DMS153 (cell line): Measurements from ENCODE around the gene MOAP1.
A peak's percentile ranks its signal among the peaks of the same experiment; 100 is the strongest.
"Not testable (repeated sequence)": the region's sequence is repeated elsewhere in the genome, so short reads cannot be mapped to it uniquely, and the experiment has no call there.

Experiments
- DNase-seq: peaks from one replicate; lab custom pipeline; 2025; lab: John Stamatoyannopoulos, UW

MOAP1 gene

DNA sequence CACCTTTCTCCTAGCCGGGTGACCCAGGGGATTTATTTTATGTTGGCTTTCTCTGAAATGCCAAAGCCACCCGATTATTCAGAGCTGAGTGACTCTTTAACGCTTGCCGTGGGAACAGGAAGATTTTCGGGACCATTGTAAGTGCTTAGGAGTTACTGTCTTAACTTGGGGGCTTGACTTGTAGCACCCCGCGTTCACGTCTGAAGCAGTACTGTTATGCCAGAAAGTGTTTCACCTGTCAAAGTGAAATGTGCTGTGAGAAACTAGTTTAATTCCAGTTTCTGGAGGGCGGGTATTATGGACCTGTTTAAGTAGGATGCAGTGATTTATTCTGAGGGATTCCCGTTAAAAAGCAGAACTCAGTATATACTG lies 638 bp upstream of the MOAP1 start:
- no peak for DNase-seq

DNA sequence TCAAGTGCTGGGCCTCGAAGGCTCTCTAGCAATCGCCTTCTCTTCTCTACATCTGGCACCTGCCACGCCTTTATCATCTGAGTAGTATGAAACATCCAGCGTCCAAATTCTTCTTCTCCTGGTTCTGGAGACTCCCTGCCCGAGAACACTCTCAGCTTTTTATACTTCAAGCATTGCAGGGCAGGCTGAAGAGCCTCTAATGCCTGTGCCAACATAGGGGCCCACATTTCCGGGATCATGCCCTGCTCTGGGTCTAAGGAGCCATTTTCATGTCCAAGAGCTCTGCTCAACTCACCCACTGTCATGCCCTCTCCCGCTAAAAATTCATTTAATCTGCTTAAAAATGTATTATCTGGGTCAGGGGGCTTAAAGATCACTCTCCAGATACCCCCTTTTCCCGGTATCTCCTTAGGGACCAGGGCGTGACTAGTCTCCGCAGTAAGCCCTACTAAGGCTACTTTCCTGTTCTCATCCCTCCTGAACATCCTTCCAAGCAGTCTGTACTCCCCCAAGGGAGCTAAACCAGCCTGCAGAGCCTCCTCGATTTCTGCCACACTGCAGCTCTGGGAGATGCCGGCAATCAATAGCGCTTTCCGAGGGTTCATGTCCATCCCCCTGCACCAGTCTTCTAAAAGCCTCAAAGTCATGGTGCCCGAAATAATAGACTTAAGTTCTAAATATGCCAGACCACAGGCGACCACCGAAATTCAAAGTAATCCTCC lies 940 bp downstream of the MOAP1 start:
- DNase-seq, result no peak

- DNase-seq, result no peak
Measured at GRCh38 chr14:93175492-93175891, 9.2 kb downstream of the MOAP1 start.

- not testable (repeated sequence) for DNase-seq
Measured at GRCh38 chr14:93174731-93175130, 10.0 kb downstream of the MOAP1 start.

- DNase-seq, result no peak
Measured at GRCh38 chr14:93173943-93174395, 10.7 kb downstream of the MOAP1 start.

DNA sequence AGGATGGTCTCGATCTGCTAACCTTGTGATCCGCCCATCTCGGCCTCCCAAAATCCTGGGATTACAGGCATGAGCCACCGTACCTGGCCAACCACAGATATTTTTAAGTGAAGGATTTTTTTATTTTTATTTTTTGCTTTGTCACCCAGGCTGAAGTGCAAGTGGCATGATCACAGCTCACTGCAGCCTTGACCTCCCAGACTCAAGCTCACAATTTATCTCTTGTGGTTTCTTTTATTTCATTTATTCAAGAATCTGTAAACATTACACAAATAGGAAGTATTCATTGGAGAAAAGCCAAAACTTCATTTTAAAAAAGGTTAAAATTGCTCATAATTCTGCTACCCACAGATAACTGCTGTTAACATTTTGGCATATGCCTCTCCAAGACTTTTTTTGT lies 13.3 kb downstream of the MOAP1 start:
- DNase-seq, result no peak

DNA sequence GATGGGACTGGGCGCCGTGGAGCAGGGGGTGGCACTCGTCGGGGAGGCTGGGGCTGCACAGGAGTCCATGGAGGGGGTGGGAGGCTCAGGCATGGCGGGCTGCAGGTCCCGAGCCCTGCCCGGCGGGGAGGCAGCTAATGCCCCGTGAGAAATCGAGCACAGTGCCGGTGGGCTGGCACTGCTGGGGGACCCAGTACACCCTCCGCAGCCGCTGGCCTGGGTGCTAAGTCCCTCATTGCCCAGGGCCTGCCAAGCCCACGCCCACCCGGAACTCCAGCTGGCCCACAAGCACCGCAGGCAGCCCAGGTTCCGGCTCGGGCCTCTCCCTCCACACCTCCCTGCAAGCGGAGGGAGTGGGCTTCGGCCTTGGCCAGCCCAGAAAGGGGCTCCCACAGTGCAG lies 14.6 kb downstream of the MOAP1 start:
- not testable (repeated sequence) for DNase-seq

DNA sequence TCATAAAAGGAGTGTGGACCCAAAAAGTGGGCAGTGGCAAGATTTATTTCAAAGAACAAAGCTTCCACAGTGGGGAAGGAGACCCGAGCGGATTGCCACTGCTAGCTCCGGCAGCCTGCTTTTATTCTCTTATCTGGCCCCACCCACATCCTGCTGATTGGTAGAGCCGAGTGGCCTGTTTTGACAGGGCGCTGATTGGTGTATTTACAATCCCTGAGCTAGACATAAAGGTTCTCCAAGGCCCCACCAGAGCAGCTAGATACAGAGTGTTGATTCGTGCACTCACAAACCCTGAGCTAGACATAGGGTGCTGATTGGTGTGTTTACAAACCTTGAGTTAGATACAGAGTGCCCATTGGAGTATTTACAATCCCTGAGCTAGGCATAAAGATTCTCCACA lies 15.1 kb downstream of the MOAP1 start:
- not testable (repeated sequence) for DNase-seq

DNA sequence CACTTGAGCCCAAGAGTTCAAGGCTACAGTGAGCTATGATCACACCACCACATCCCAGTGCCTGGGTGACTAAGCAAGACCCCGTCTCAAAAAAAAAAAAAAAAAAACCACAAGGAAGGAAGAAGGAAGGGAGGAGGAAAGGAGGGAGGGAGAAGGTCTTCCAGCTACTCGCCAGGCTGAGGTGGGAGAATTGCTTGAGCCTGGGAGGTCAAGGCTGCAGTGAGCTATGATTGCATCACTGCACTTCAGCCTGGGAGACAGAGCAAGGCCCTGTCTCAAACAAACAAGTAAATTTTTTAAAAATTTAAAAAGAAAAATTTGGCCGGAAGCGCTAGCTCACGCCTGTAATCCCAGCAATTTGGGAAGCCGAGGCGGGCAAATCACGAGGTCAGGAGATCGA lies 16.1 kb downstream of the MOAP1 start:
- not testable (repeated sequence) for DNase-seq

DNA sequence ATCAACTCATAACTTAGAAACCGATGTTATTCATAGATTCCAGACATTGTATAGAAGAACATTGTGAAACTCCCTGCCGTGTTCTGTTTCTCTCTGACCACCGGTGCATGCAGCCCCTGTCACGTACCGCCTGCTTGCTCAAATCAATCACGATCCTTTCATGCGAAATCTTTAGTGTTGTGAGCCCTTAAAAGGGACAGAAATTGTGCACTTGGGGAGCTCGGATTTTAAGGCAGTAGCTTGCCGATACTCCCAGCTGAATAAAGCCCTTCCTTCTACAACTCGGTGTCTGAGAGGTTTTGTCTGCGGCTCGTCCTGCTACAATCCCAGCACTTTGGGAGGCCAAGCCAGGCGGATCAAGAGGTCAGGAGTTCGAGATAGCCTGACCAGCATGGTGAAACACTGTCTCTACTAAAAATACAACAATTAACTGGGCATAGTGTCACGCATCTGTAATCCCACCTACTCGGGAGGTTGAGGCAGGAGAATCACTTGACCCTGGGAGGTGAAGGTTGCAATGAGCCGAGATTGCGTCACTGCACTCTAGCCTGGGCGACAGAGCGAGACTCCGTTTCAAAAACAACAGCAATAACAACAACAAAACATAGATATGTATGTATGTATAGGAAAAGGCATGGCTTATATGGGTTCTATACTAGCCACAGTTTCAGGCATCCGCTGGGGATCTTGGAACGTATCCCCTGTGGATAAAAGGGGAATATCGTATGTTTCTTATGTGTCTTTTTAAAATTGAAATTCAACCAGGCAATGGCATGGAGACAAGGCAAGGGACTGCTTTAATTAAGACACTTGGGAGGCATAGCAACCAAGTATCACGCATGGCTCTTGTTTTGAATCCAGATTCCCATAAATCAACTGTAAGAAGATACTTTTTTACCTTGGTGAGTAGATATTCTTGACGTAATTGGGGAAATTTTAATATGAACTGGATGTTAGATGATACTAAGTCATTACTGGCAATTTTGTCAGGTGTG lies 19.1 kb downstream of the MOAP1 start:
- DNase-seq, result not testable (repeated sequence)

DNA sequence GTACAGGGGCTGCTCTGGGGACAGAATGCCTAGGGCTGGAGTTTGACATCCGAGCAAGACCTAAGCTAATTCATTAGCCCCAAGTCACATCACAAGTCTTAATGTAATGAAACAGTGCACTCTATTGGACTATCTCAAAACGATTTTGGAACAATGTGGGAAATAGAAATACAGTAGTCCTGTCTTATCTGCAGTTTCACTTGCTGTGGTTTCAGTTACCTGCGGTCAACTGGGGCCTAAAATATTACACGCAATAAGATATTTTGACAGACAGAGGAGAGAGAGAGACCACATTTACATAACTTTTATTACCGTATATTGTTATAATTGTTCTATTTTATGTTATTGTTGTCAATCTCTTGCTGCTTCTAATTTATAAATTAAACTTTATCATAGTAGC lies 21.1 kb downstream of the MOAP1 start:
- no peak for DNase-seq

DNA sequence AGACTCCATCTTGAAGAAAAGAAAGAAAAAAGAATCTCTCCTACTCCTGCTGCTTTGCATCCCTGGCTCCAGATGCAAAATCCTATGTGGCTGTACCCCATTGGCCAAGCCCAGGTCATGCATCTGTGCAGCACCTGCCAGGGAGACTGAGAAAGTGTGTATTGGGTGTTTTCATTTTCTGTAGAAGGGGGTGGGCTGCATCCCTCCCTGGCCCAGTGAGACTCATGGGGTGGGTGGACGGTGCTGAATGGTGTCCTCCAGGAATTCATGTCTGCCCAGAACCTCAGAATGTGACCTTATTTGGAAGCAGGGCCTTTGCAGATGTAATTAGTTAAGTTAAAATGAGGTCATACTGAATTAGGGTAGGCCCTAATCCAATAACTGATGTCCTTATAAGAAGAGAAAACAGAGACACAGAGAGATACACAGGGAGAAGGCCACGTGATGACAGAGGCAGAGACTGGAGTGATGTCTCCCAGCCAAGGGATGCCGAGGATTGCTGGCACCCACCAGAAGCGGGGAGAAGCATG lies 23.2 kb downstream of the MOAP1 start:
- no peak for DNase-seq

GRCh38 chr14:93160353-93160801 lies 24.3 kb downstream of the MOAP1 start:
- no peak for DNase-seq

GRCh38 chr14:93159625-93160352 lies 24.9 kb downstream of the MOAP1 start:
- not testable (repeated sequence) for DNase-seq

DNA sequence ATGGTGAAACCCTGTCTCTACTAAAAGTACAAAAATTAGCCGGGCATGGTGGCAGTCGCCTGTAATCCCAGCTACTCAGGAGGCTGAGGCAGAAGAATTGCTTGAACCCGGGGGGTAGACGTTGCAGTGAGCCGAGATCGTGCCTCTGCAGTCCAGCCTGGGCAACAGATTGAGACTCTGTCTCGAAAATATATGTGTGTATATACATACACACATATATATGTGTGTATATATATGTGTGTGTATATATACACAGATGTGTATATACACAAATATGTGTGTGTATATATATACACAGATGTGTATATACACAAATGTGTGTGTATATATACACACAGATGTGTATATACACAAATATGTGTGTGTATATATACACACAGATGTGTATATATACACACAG lies 26.3 kb downstream of the MOAP1 start:
- DNase-seq, result not testable (repeated sequence)

- no peak for DNase-seq
Measured at GRCh38 chr14:93156693-93157369, 27.9 kb downstream of the MOAP1 start.

- no peak for DNase-seq
Measured at GRCh38 chr14:93155667-93156066, 29.0 kb downstream of the MOAP1 start.

DNA sequence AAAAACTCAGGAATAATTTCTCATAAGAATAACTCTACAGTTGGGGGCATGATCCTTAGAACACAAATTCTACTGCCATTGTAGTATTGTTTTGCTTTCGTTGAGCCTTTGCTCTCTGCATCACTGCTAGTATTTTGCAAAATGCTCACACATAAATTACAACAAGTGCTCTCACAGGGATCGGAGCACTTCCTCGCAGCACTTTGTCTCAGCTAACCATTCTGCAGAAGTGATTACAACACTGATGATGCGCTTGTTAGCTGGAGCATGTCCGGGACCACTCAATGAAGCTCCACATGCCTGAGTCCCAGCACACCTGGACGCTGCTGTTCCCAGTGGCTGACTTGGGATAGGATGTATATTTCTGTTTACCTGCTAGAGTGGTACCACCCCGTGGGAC lies 31.6 kb downstream of the MOAP1 start:
- DNase-seq, result no peak

- peak; percentile 52 for DNase-seq
Measured at GRCh38 chr14:93150227-93151208, 34.2 kb downstream of the MOAP1 start.

DNA sequence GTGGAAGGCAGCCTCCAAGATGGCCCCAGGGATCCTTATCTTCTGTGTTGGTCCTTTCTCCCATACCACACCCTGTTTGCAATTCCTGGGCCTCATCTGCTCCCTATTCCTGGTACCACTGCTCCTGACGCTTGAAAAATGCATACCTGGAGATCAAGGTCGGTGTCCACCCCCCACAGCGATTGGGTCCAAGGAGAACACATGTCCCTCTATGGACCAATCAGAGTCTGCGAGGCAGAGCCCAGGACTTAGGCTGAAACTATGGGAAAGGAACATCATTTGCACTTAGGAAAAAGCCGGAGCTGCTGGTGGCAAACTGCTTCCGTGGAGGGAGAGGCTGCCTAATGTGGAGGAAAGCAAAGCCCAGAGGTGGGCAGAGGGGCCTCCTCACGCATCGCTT lies 35.7 kb downstream of the MOAP1 start:
- DNase-seq, result no peak
